Upper lobe of left lung (tissue), 4 donors: ENCODE data around the gene PTPRD.

Source experiments
- EP300 ChIP-seq, 4 donors: sonication (generic); formaldehyde crosslinking; IDR thresholded peaks; one replicate each; pipeline ENCODE4 v1.5.1; 2017; ENCODE audit warnings: antibody characterized with exemption in 4 of 4, control low read depth in 2 of 4
- POLR2A ChIP-seq, 4 donors: fragments of 450-650 bp; IDR thresholded peaks; one replicate each; pipeline ENCODE4 v1.5.1; 2016 to 2017; ENCODE audit warnings: antibody characterized with exemption in 4 of 4, mild to moderate bottlenecking in 2 of 4
- POLR2AphosphoS5 ChIP-seq, 2 donors: sonication (generic); formaldehyde crosslinking; IDR thresholded peaks; one replicate each; pipeline ENCODE4 v1.5.1; 2017; ENCODE audit warnings: antibody characterized with exemption in 2 of 2
- TF ChIP-seq, protein P1 (sequence below), 6 experiments: fragments of 450-650 bp in 4 of 6; fragments of 200-600 bp in 2 of 6; sonication (generic) in 2 of 6; IDR thresholded peaks; one replicate each; pipeline ENCODE4 v1.5.1; 2016 to 2019; ENCODE audit warnings: antibody characterized with exemption in 6 of 6

DNA sequence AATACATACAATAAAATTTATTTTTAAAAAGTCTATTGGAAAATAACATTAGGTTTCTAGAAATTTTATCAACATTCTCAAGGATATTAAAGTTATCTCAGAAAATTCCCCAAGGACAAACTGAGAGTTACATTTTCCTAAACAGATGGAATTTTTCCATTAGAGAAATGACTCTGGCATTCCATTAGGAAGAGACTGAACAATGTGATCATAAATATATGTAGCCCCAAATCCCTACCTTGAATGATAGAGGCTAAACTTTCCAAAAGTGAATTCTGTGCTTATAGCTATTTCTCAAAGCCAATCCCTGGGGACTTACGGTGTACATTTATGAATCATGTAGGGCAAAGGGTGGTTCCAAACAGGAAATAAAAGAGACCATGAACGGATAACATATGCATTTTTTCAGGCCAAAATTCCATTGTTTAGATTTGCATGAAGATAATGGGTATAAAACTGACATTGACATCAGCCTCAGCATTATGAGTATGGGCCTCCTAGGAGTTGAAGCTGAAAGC, 1632.2 kb downstream of the PTPRD start:
- TF ChIP-seq, protein P1, sequence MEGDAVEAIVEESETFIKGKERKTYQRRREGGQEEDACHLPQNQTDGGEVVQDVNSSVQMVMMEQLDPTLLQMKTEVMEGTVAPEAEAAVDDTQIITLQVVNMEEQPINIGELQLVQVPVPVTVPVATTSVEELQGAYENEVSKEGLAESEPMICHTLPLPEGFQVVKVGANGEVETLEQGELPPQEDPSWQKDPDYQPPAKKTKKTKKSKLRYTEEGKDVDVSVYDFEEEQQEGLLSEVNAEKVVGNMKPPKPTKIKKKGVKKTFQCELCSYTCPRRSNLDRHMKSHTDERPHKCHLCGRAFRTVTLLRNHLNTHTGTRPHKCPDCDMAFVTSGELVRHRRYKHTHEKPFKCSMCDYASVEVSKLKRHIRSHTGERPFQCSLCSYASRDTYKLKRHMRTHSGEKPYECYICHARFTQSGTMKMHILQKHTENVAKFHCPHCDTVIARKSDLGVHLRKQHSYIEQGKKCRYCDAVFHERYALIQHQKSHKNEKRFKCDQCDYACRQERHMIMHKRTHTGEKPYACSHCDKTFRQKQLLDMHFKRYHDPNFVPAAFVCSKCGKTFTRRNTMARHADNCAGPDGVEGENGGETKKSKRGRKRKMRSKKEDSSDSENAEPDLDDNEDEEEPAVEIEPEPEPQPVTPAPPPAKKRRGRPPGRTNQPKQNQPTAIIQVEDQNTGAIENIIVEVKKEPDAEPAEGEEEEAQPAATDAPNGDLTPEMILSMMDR (IDR thresholded peaks at IDR 0.05) = no peak
- TF ChIP-seq EP300 (IDR thresholded peaks at IDR 0.05) (no peak), POLR2A (IDR thresholded peaks at IDR 0.05) (no peak), POLR2AphosphoS5 (IDR thresholded peaks at IDR 0.05) (no peak)
